ENCODE data around the gene SKAP2.
A peak's percentile ranks its signal among the peaks of the same experiment; 100 is the strongest.

The SKAP2 gene

DNA sequence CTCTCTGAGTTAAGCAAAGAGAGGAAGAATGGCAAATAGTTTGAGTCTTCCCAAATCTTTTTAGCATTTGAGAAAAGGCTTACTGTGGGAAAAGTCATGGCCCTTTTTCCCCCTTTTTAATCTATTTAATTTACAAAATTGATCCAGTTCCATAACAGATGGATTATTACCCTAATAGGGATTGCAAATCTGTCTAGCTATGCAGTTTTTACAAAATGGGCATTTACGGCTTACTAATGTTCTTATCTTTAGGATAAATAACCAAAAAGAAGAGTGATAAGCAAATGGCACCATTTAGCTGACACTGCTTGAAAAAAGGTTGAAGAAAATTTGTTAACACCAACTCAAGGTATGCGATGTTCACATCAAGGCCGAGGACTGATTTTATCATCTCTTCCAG, 169.7 kb downstream of the SKAP2 start:
- Histone ChIP-seq H3K9me3 (ENCODE audit: control insufficient read depth, insufficient read depth, low read depth, low read length) (no peaks in the 10 kb centered on the region), H3K4me1 (ENCODE audit: control insufficient read depth, insufficient read depth, low read length) (peaks cover 19% of the 10 kb centered on the region), H3K4me3 (ENCODE audit: low read depth, low read length) (no peak overlapping the region), H3K36me3 (ENCODE audit: control insufficient read depth in 2 of 2, insufficient read depth in 1 of 2, low read length in 2 of 2) (no peaks in the 10 kb centered on the region), H3K27ac (ENCODE audit: extremely low read depth, low read depth, low read length) (no peak overlapping the region)
- no peak for TF ChIP-seq ZNF2 (tag by site-specific recombination; IDR thresholded peaks at IDR 0.05)
- peak; percentile 41 for TF ChIP-seq FEZF1 (tag by site-specific recombination; IDR thresholded peaks at IDR 0.05)
- ChIA-PET CTCF (interaction anchor here (1.2 to 4.6 kb wide), 4 partner anchors 7 to 325 kb away, joined by 3 to 23 read pairs (median 4); no protein-coding TSS in a partner anchor), POLR2A (no interaction called here)

DNA sequence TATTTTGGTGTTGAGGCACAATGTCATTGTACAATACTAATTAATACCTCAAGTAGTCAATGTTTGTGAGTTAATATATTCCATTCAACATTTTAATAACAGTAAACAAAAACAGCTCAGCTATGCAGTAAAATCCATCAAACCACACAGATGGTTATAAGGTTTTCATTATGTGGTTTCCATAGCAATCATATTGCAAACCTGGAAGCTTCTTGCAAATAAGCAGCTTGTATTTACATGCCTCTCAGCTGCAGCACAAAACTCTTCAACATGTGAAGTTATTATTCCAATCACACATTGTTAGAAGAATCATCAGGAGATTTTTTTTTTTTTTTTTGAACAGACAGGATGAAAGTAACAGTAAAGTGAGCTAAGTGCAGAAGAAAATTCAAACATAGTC, 170.2 kb downstream of the SKAP2 start:
- Histone ChIP-seq H3K27ac (ENCODE audit: extremely low read depth, low read depth, low read length) (no peak overlapping the region), H3K4me3 (ENCODE audit: low read depth, low read length) (no peak overlapping the region), H3K36me3 (ENCODE audit: control insufficient read depth in 2 of 2, insufficient read depth in 1 of 2, low read length in 2 of 2) (no peaks in the 10 kb centered on the region), H3K4me1 (ENCODE audit: control insufficient read depth, insufficient read depth, low read length) (peaks cover 25% of the 10 kb centered on the region), H3K9me3 (ENCODE audit: control insufficient read depth, insufficient read depth, low read depth, low read length) (no peaks in the 10 kb centered on the region)
- ChIA-PET POLR2A (no interaction called here), CTCF (interaction anchor here (4.6 kb wide), 1 partner anchor 12 kb away, joined by 23 read pairs; no protein-coding TSS in a partner anchor)
- TF ChIP-seq KLF10 (tag by site-specific recombination; IDR thresholded peaks at IDR 0.05) (no peak), ZNF214 (tag by site-specific recombination; IDR thresholded peaks at IDR 0.05; ENCODE audit: borderline replicate concordance) (no peak)

DNA sequence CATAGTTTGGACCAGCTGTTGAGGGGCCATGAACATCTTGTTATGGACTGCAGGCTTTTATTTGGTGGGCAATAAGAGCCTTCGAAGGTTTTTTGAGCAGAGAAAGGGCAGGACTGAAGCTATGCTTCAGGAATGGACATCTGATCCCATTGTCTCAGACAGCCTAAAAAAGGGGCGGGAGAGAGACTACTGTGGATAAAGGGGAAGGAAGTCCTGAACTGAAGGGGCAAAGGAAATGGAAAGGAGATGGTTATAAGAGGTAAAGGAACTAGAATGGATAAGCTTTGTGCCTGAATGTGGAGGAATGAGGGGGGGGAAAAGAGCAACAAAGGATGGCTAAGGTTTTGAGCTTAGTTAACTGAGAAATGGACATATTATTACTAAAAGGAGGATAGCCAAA, 172.5 kb downstream of the SKAP2 start:
- ChIA-PET POLR2A (interaction anchor here (1.1 kb wide), 1 partner anchor 424 kb away, joined by 3 read pairs; no protein-coding TSS in a partner anchor), CTCF (interaction anchor here (0.5 to 4.6 kb wide), 6 partner anchors 10 to 579 kb away, joined by 3 to 23 read pairs (median 5); no protein-coding TSS in a partner anchor)
- TF ChIP-seq ZNF324 (tag by site-specific recombination; IDR thresholded peaks at IDR 0.05) (no peak), ZNF223 (tag by site-specific recombination; IDR thresholded peaks at IDR 0.05) (no peak)
- no peaks in the 10 kb centered on the region for H3K36me3 ChIP-seq (ENCODE audit: control insufficient read depth in 2 of 2, insufficient read depth in 1 of 2, low read length in 2 of 2)
- H3K27ac ChIP-seq (ENCODE audit: extremely low read depth, low read depth, low read length) = no peak overlapping the region
- peaks cover 34% of the 10 kb centered on the region for H3K4me1 ChIP-seq (ENCODE audit: control insufficient read depth, insufficient read depth, low read length)
- no peaks in the 10 kb centered on the region for H3K9me3 ChIP-seq (ENCODE audit: control insufficient read depth, insufficient read depth, low read depth, low read length)
- no peak overlapping the region for H3K4me3 ChIP-seq (ENCODE audit: low read depth, low read length)

DNA sequence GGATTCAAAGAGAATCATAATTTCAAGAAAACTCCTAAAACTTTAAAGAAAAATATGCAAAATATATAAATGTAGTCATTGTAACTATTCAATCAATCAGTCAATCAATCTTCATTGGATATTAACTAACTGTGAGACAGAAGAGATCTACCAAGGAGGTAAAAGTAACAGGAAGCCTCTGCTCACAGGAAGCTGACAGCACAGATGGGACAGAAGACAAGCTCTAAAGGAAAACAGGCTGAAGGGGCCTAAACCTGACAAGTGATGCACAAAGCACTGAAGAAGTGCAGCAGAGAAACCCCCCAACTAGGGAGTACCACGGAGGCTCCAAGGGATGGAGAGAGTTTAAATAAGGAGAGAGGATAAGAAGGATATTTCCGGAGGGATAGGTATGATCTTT, 173.0 kb downstream of the SKAP2 start:
- no peaks in the 10 kb centered on the region for H3K36me3 ChIP-seq (ENCODE audit: control insufficient read depth in 2 of 2, insufficient read depth in 1 of 2, low read length in 2 of 2)
- peaks cover 39% of the 10 kb centered on the region for H3K4me1 ChIP-seq (ENCODE audit: control insufficient read depth, insufficient read depth, low read length)
- H3K27ac ChIP-seq (ENCODE audit: extremely low read depth, low read depth, low read length) = no peak overlapping the region
- ChIA-PET CTCF (interaction anchor here (0.5 to 4.6 kb wide), 4 partner anchors 9 to 578 kb away, joined by 3 to 23 read pairs (median 4); no protein-coding TSS in a partner anchor), POLR2A (interaction anchor here (1.1 kb wide), 1 partner anchor 424 kb away, joined by 3 read pairs; no protein-coding TSS in a partner anchor)
- H3K9me3 ChIP-seq (ENCODE audit: control insufficient read depth, insufficient read depth, low read depth, low read length) = no peaks in the 10 kb centered on the region
- H3K4me3 ChIP-seq (ENCODE audit: low read depth, low read length) = no peak overlapping the region
- no peak for TF ChIP-seq ZNF302 (tag by site-specific recombination; IDR thresholded peaks at IDR 0.05; ENCODE audit: low read depth)
- TF ChIP-seq ZBTB20 (tag by site-specific recombination; IDR thresholded peaks at IDR 0.05) = no peak
- no peak for TF ChIP-seq ZNF132 (tag by site-specific recombination; IDR thresholded peaks at IDR 0.05; ENCODE audit: borderline replicate concordance)
- TF ChIP-seq ZNF423 (tag by site-specific recombination; IDR thresholded peaks at IDR 0.05) = no peak
- no peak for TF ChIP-seq ZNF146 (tag by site-specific recombination; IDR thresholded peaks at IDR 0.05)
- TF ChIP-seq ZNF529 (tag by site-specific recombination; IDR thresholded peaks at IDR 0.05; ENCODE audit: insufficient replicate concordance) = no peak
- TF ChIP-seq ZNF530 (tag by site-specific recombination; IDR thresholded peaks at IDR 0.05; ENCODE audit: low read depth) = no peak
- TF ChIP-seq PRDM6 (tag by site-specific recombination; IDR thresholded peaks at IDR 0.05) = no peak
- TF ChIP-seq ZFP3 (tag by site-specific recombination; IDR thresholded peaks at IDR 0.05; ENCODE audit: low read depth) = no peak
